Mesenchymal stem cell (in vitro differentiated cells and primary cell): ENCODE results near the gene RPS17.
A peak's percentile ranks its signal among the peaks of the same experiment; 100 is the strongest.

Experiments
- DNase-seq: peaks from one replicate; pipeline ENCODE4 v3.0.0-alpha.2; 2013
- H2AFZ ChIP-seq: one replicate; pipeline ENCODE4 v1.6.1; 2013; ENCODE audit warnings: low read depth, mild to moderate bottlenecking, control low read depth, inconsistent platforms, low read length, moderate library complexity
- H2AK5ac ChIP-seq: 2 replicates; pipeline ENCODE4 v1.6.1; 2013; ENCODE audit warnings: low read length, moderate library complexity, mild to moderate bottlenecking, inconsistent platforms; ENCODE audit not compliant: severe bottlenecking
- H2BK120ac ChIP-seq: one replicate; pipeline ENCODE4 v1.6.1; 2013; ENCODE audit warnings: low read depth, mild to moderate bottlenecking, inconsistent platforms, low read length, moderate library complexity
- H2BK12ac ChIP-seq, 2 experiments: one replicate each; pipeline ENCODE4 v1.6.1; 2013; ENCODE audit warnings: inconsistent platforms in 2 of 2, low read length in 2 of 2, mild to moderate bottlenecking in 2 of 2, moderate library complexity in 2 of 2, control low read depth in 1 of 2
- H2BK15ac ChIP-seq: one replicate; pipeline ENCODE4 v1.6.1; 2013; ENCODE audit warnings: mild to moderate bottlenecking, low read depth, inconsistent platforms; ENCODE audit not compliant: poor library complexity, severe bottlenecking
- H2BK5ac ChIP-seq: 2 replicates; pipeline ENCODE4 v1.6.1; 2013; ENCODE audit warnings: low read depth, mild to moderate bottlenecking, low read length, control low read depth, inconsistent platforms; ENCODE audit not compliant: poor library complexity, severe bottlenecking
- H3K14ac ChIP-seq, 2 experiments: one replicate each; pipeline ENCODE4 v1.6.1; 2013; ENCODE audit warnings: inconsistent platforms in 2 of 2, low read length in 2 of 2, control low read depth in 1 of 2, mild to moderate bottlenecking in 1 of 2, moderate library complexity in 1 of 2
- H3K18ac ChIP-seq, 2 experiments: one replicate each; pipeline ENCODE4 v1.6.1; 2013; ENCODE audit warnings: inconsistent platforms in 2 of 2, low read length in 2 of 2, control low read depth in 1 of 2, low read depth in 1 of 2, mild to moderate bottlenecking in 1 of 2
- H3K23ac ChIP-seq, 2 experiments: one replicate each; pipeline ENCODE4 v1.6.1; 2013; ENCODE audit warnings: inconsistent platforms in 2 of 2, low read length in 2 of 2, mild to moderate bottlenecking in 2 of 2, moderate library complexity in 2 of 2, control low read depth in 1 of 2
- H3K27ac ChIP-seq: 2 replicates; pipeline ENCODE4 v1.5.1; 2013; ENCODE audit warnings: mild to moderate bottlenecking, moderate library complexity, low read length, control low read depth, inconsistent platforms; ENCODE audit not compliant: poor library complexity, severe bottlenecking
- H3K27me3 ChIP-seq, 2 experiments: 2 replicates each; pipeline versions ENCODE4 v1.6.1 to v1.7.0; 2013; ENCODE audit warnings: low read length in 2 of 2, mild to moderate bottlenecking in 2 of 2, moderate library complexity in 2 of 2, control low read depth in 1 of 2, inconsistent platforms in 1 of 2; ENCODE audit not compliant: control insufficient read depth in 1 of 2, insufficient read depth in 1 of 2
- H3K36me3 ChIP-seq, 2 experiments: 2 replicates each; pipeline versions ENCODE4 v1.6.1 to v1.7.0; 2013; ENCODE audit warnings: low read length in 2 of 2, control low read depth in 1 of 2, inconsistent platforms in 1 of 2, low read depth in 1 of 2, mild to moderate bottlenecking in 1 of 2; ENCODE audit not compliant: insufficient read depth in 2 of 2, control insufficient read depth in 1 of 2
- H3K4ac ChIP-seq, 2 experiments: one replicate each; pipeline ENCODE4 v1.6.1; 2013; ENCODE audit warnings: inconsistent platforms in 2 of 2, low read length in 2 of 2, mild to moderate bottlenecking in 2 of 2, moderate library complexity in 2 of 2, control low read depth in 1 of 2, low read depth in 1 of 2
- H3K4me1 ChIP-seq: 2 replicates; pipeline ENCODE4 v1.6.1; 2013; ENCODE audit warnings: low read depth, low read length, control low read depth; ENCODE audit not compliant: control insufficient read depth, insufficient read depth
- H3K4me2 ChIP-seq: 2 replicates; pipeline ENCODE4 v1.6.1; 2013; ENCODE audit warnings: low read length, mild to moderate bottlenecking, inconsistent platforms; ENCODE audit not compliant: poor library complexity, severe bottlenecking
- H3K4me3 ChIP-seq, 2 experiments: 2 replicates each; pipeline versions ENCODE4 v1.5.1 to v1.7.0; 2013; ENCODE audit warnings: low read length in 2 of 2, mild to moderate bottlenecking in 2 of 2, control low read depth in 1 of 2, low read depth in 1 of 2; ENCODE audit not compliant: insufficient read depth in 1 of 2
- H3K79me1 ChIP-seq: replicated peaks from 2 replicates; pipeline ENCODE4 v1.6.1; 2013; ENCODE audit warnings: mild to moderate bottlenecking, control low read depth, low read length, inconsistent platforms; ENCODE audit not compliant: poor library complexity, severe bottlenecking
- H3K9ac ChIP-seq: 2 replicates; pipeline ENCODE4 v1.7.0; 2013; ENCODE audit warnings: mild to moderate bottlenecking, low read length, moderate library complexity
- H3K9me3 ChIP-seq: 2 replicates; pipeline ENCODE4 v1.7.0; 2013; ENCODE audit warnings: mild to moderate bottlenecking, low read length; ENCODE audit not compliant: control insufficient read depth
- H4K8ac ChIP-seq: one replicate; pipeline ENCODE4 v1.6.1; 2013; ENCODE audit warnings: inconsistent platforms, mild to moderate bottlenecking, low read length, moderate library complexity
- H4K91ac ChIP-seq: one replicate; pipeline ENCODE4 v1.6.1; 2013; ENCODE audit warnings: mild to moderate bottlenecking, low read length, inconsistent platforms
- WGBS: methylation state at CpG from one replicate; pipeline ENCODE4 v1.1.7; 2013; ENCODE audit warnings: mixed read lengths; 5-methylcytosine and 5-hydroxymethylcytosine counted together

The RPS17 gene

GRCh38 chr15:82570721-82571508 lies 30.7 kb upstream of the RPS17 start:
- peak overlapping the region in 1 of 2 experiments; percentile 78 for H3K4me3 ChIP-seq
- peaks cover 11% of the 10 kb centered on the region for H3K4me1 ChIP-seq
- no peak overlapping the region for H4K91ac ChIP-seq
- no peak overlapping the region for H2BK12ac ChIP-seq
- no peak overlapping the region for H2BK120ac ChIP-seq
- no peak overlapping the region for H3K4ac ChIP-seq
- no peak overlapping the region for H2BK15ac ChIP-seq
- peak; percentile 12 for DNase-seq
- H3K36me3 ChIP-seq: peaks cover 0 to 29% of the 10 kb centered on the region in 2 experiments
- H2AK5ac ChIP-seq: no peak overlapping the region
- WGBS: 28% methylated on average over 4 of the region's 7 CpGs
- no peaks in the 10 kb centered on the region for H3K9me3 ChIP-seq
- H2BK5ac ChIP-seq: no peak overlapping the region
- no peak overlapping the region for H2AFZ ChIP-seq
- H4K8ac ChIP-seq: peak overlapping the region; percentile 35
- H3K9ac ChIP-seq: peak overlapping the region; percentile 92
- peaks cover 0 to 12% of the 10 kb centered on the region in 2 experiments for H3K27me3 ChIP-seq
- H3K23ac ChIP-seq: no peak overlapping the region
- H3K14ac ChIP-seq: peak overlapping the region in 1 of 2 experiments; percentile 9
- H3K27ac ChIP-seq: no peak overlapping the region
- no peak overlapping the region for H3K18ac ChIP-seq
- H3K4me2 ChIP-seq: no peak overlapping the region
- no peaks in the 10 kb centered on the region for H3K79me1 ChIP-seq

DNA sequence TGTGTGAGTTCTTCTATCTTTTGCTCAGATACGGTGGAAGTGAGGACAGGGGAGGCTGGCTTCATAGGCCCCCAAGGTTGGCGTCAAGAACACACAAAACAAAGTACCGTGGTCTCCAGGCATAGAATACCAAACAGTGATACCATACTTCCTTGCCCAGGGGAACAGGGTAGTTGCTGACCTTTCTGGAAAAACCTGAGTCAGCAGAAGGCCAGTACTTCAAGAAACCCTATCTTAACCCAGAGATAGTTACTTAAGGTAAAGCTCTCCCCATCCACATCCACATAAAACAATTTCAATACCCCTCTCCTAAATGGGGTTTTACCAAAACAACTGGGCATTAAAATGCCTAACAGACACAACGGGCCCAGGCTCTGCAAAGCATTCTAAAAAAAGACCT lies 29.6 kb upstream of the RPS17 start:
- Histone ChIP-seq H3K18ac (no peak overlapping the region), H3K9me3 (no peaks in the 10 kb centered on the region), H2AFZ (no peak overlapping the region), H2AK5ac (no peak overlapping the region), H3K14ac (no peak overlapping the region), H3K79me1 (no peaks in the 10 kb centered on the region), H3K27me3 (peaks cover 0 to 12% of the 10 kb centered on the region in 2 experiments), H2BK12ac (no peak overlapping the region), H2BK15ac (no peak overlapping the region), H3K4me3 (peak overlapping the region in 1 of 2 experiments; percentile 12), H2BK120ac (no peak overlapping the region), H3K36me3 (peaks cover 0 to 40% of the 10 kb centered on the region in 2 experiments), H4K8ac (no peak overlapping the region), H3K4ac (no peak overlapping the region), H3K4me2 (no peak overlapping the region), H3K9ac (no peak overlapping the region), H3K23ac (no peak overlapping the region), H4K91ac (no peak overlapping the region), H3K27ac (no peak overlapping the region), H3K4me1 (peaks cover 11% of the 10 kb centered on the region), H2BK5ac (no peak overlapping the region)
- WGBS: 87% methylated on average over 4 of the region's 4 CpGs
- no peak for DNase-seq

GRCh38 chr15:82568986-82569385 lies 28.7 kb upstream of the RPS17 start:
- Histone ChIP-seq H4K8ac (no peak overlapping the region), H3K23ac (no peak overlapping the region)
- DNase-seq: no peak

GRCh38 chr15:82567661-82568060 lies 27.4 kb upstream of the RPS17 start:
- Histone ChIP-seq H3K4ac (no peak overlapping the region), H3K9me3 (no peaks in the 10 kb centered on the region), H2AK5ac (no peak overlapping the region), H3K79me1 (no peaks in the 10 kb centered on the region), H3K14ac (no peak overlapping the region), H3K4me1 (peaks cover 11% of the 10 kb centered on the region), H3K18ac (no peak overlapping the region), H2BK15ac (no peak overlapping the region), H3K4me3 (no peak overlapping the region), H3K23ac (no peak overlapping the region), H3K36me3 (peaks cover 0 to 50% of the 10 kb centered on the region in 2 experiments), H4K91ac (no peak overlapping the region), H3K27me3 (peaks cover 0 to 3% of the 10 kb centered on the region in 2 experiments), H2BK5ac (no peak overlapping the region), H2BK120ac (no peak overlapping the region), H3K9ac (no peak overlapping the region), H2AFZ (no peak overlapping the region), H2BK12ac (no peak overlapping the region), H3K27ac (no peak overlapping the region), H3K4me2 (no peak overlapping the region), H4K8ac (no peak overlapping the region)
- DNase-seq: no peak
- whole genome bisulfite sequencing: 85% methylated on average over 2 of the region's 2 CpGs

More at GRCh38 chr15:82568986-82569385, 28.7 kb upstream of the RPS17 start:
- H3K14ac ChIP-seq: no peak overlapping the region
- H3K9ac ChIP-seq: no peak overlapping the region
- no peak overlapping the region for H3K27ac ChIP-seq
- H3K4ac ChIP-seq: no peak overlapping the region
- no peak overlapping the region for H2AFZ ChIP-seq
- peaks cover 0 to 46% of the 10 kb centered on the region in 2 experiments for H3K36me3 ChIP-seq
- H3K27me3 ChIP-seq: peaks cover 0 to 12% of the 10 kb centered on the region in 2 experiments
- peaks cover 11% of the 10 kb centered on the region for H3K4me1 ChIP-seq
- H2BK12ac ChIP-seq: no peak overlapping the region
- H2BK15ac ChIP-seq: no peak overlapping the region
- WGBS: 83% methylated on average over 5 of the region's 5 CpGs
- H2BK5ac ChIP-seq: no peak overlapping the region
- no peak overlapping the region for H4K91ac ChIP-seq
- H3K18ac ChIP-seq: no peak overlapping the region
- H3K9me3 ChIP-seq: no peaks in the 10 kb centered on the region
- H3K4me3 ChIP-seq: no peak overlapping the region
- no peak overlapping the region for H2AK5ac ChIP-seq
- H2BK120ac ChIP-seq: no peak overlapping the region
- no peaks in the 10 kb centered on the region for H3K79me1 ChIP-seq
- no peak overlapping the region for H3K4me2 ChIP-seq
